ENCODE data around the gene PORCN.
"Not testable (repeated sequence)": the region's sequence is repeated elsewhere in the genome, so short reads cannot be mapped to it uniquely, and the experiment has no call there.

The PORCN gene

DNA sequence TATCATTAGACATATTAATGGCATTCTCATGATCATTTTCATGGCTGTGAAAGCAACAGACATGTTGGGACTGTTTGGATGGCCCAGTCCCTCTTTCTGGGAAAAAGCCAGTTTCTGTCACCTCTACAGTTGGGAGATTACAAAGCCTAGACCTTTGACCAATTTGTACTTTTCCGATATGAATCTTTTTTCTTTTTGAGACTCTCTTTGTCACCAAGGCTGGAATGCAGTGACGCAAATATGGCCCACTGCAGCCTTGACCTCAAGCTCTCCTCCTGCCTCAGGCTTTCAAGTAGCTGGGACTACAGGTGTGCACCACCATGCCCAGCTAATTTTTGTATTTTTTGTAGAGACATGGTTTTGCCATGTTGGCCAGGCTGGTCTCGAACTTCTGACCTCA is 40.1 kb downstream of the PORCN start:
- no peak for DNase-seq

DNA sequence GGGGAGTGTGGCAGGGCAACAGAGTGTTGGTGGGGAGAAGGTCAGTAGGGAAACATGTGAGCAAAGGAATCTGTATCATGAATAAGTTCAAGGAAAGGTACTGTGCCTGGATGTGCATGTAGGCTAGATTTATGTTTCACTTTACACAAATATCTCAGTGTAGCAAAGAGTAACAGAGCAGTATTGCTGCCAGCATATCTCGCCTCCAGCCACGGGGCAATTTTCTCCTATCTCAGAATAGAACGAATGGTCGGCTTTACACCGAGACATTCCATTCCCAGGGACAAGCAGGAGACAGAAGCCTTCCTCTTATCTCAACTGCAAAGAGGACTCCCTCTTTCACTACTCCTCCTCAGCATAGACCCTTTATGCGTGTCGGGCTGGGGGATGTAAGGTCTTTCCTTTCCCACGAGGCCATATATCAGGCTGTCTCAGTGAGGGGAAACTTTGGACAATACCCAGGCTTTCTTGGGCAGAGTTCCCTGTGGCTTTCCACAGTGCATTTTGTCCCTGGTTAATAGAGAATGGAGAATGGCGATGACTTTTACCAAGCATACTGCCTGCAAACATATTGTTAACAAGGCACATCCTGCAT is 47.0 kb downstream of the PORCN start:
- DNase-seq = not testable (repeated sequence)

DNA sequence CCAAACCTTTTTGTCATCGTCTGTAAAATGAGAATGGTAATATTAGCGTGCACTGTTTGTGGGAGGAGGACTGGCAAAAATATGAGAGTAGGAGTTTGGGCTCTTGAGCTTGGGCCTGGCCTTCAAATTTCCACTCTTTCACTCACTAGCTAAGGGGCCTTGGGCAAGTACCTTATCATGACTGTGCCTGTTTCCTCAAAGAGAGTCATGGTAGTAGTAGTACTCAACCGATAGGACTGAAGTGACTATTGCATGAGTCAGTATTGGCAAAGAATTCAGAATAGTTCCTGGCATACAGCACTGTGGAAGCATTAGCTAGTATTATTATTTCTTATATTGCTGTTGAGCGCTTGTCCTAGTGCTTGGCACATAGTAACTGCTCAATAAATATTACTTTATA is 49.5 kb downstream of the PORCN start:
- DNase-seq = peak; percentile 67

DNA sequence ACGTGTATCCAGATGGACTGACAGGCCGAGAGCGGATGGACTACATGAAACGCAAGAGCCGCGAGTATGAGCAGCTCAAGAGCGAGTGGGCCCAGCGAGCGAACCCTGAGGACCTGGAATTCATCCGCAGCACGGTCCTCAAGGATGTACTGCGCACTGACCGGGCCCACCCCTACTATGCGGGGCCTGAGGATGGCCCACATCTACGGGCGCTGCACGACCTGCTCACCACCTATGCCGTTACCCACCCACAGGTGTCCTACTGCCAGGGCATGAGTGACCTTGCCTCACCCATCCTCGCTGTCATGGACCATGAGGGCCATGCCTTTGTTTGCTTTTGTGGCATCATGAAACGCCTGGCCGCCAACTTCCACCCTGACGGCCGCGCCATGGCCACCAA is 50.8 kb downstream of the PORCN start:
- DNase-seq = no peak

DNA sequence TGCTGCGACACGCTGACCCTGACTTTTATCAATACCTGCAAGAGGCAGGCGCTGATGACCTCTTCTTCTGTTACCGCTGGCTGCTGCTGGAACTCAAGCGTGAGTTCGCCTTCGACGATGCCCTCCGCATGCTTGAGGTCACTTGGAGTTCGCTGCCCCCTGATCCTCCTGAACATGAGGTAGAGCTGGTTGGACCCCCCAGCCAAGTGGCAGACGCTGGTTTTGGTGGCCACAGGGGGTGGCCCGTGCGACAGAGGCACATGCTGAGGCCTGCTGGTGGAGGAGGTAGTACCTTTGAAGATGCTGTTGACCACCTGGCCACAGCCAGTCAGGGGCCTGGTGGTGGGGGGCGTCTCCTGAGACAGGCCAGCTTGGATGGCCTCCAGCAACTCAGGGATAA is 51.3 kb downstream of the PORCN start:
- DNase-seq = no peak

DNA sequence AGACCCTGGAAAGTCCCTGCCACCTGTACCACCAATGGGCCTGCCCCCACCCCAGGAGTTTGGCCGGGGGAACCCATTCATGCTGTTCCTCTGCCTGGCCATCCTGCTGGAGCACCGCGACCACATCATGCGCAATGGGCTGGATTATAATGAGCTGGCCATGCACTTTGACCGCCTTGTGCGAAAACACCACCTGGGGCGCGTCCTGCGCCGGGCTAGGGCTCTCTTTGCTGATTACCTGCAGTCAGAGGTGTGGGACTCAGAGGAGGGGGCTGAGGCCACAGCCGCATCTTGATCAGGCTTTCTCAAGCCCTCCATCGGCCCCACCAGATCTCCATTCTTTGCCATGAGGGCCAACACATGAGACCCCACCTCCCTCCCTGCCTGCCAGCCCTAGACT is 51.9 kb downstream of the PORCN start:
- DNase-seq = no peak

DNA sequence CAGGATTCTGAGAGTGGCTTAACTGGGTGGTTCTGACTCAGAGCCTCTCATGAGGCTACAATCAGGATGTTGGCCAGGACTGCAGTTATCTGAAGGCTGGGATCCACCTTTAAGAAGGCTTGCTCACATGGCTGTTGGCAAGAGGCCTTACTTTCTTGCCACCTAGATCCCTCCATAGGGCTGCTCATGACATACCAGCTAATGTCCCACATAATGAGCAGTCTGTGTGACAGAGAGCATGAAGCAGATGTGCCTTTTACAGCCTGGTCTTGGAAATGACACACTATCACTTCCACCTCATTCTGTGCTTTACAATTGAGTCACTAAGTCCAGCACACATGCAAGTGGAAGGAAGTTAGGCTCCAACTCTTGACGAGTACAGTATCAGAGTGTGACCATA is 61.2 kb downstream of the PORCN start:
- peak; percentile 89 for DNase-seq
